Upper lobe of left lung (tissue), 6 donors: ENCODE data around the gene SVIL. TPM values are rescaled to one million over a fixed set of nuclear protein-coding genes. Genes with fewer than 3 reads are reported as not detected.

Experiments used
- ATAC-seq, 2 donors: fragments of 200-7000 bp; cut with Tn5 transposase; one replicate each; pipeline ENCODE4 v1.9.1; 2022; ENCODE audit warnings: mild to moderate bottlenecking in 2 of 2, moderate library complexity in 2 of 2; ENCODE audit not compliant: low FRiP score in 2 of 2
- DNase-seq, 2 donors: peaks; one replicate each; pipeline ENCODE4 v3.0.0-alpha.2; 2019 to 2020
- H3K27ac ChIP-seq, 4 donors: fragments of 200-600 bp; sonication (generic); one replicate each; pipeline ENCODE4 v1.5.1; 2016 to 2019
- H3K27me3 ChIP-seq, 4 donors: fragments of 200-600 bp; sonication (generic); one replicate each; pipeline ENCODE4 v1.5.1; 2017 to 2019
- H3K36me3 ChIP-seq, 4 donors: fragments of 200-600 bp; sonication (generic); one replicate each; pipeline ENCODE4 v1.5.1; 2016 to 2019
- H3K4me1 ChIP-seq, 4 donors: fragments of 200-600 bp; sonication (generic); one replicate each; pipeline ENCODE4 v1.5.1; 2018 to 2019
- H3K4me3 ChIP-seq, 4 donors: fragments of 200-600 bp; sonication (generic); one replicate each; pipeline ENCODE4 v1.5.1; 2017 to 2019; ENCODE audit warnings: mild to moderate bottlenecking in 2 of 4, moderate library complexity in 1 of 4
- H3K9me3 ChIP-seq, 4 donors: fragments of 200-600 bp; sonication (generic); one replicate each; pipeline ENCODE4 v1.5.1; 2018 to 2019
- CTCF ChIP-seq, 6 experiments: fragments of 450-650 bp in 4 of 6; fragments of 200-600 bp in 2 of 6; sonication (generic) in 2 of 6; IDR thresholded peaks; one replicate each; pipeline ENCODE4 v1.5.1; 2016 to 2019; ENCODE audit warnings: antibody characterized with exemption in 6 of 6
- EP300 ChIP-seq, 4 donors: sonication (generic); formaldehyde crosslinking; IDR thresholded peaks; one replicate each; pipeline ENCODE4 v1.5.1; 2017; ENCODE audit warnings: antibody characterized with exemption in 4 of 4, control low read depth in 2 of 4
- POLR2A ChIP-seq, 4 donors: fragments of 450-650 bp; IDR thresholded peaks; one replicate each; pipeline ENCODE4 v1.5.1; 2016 to 2017; ENCODE audit warnings: antibody characterized with exemption in 4 of 4, mild to moderate bottlenecking in 2 of 4
- POLR2AphosphoS5 ChIP-seq, 2 donors: sonication (generic); formaldehyde crosslinking; IDR thresholded peaks; one replicate each; pipeline ENCODE4 v1.5.1; 2017; ENCODE audit warnings: antibody characterized with exemption in 2 of 2
- WGBS, 2 donors: methylation state at CpG; one replicate each; pipeline ENCODE4 v1.1.5; 2017 to 2018; 5-methylcytosine and 5-hydroxymethylcytosine counted together
- small RNA-seq, 4 donors: library from RNA; depleted of rRNA; stranded (forward); fragments of <200 nt; gene quantifications; one replicate each; pipeline ENCODE3, GENCODE V24; 2016
- total RNA-seq, 6 donors: library from RNA; depleted of rRNA in 4 of 6; stranded (reverse); fragments of >200 nt in 4 of 6; gene quantifications; one replicate each; pipeline versions ENCODE4 v1.1.0 to v1.2.1, GENCODE V29; 2016 to 2021
- donor health status: DM: no; HTN: no; CAD: no; lungs with moderate emphysema.
- donor health status: DM: no; HTN: yes; CAD: no; lungs with severe emphysema.

SVIL gene
- total RNA-seq, 6 donors from 2014 or later: 65.5 to 137 (median 105) TPM

GRCh38 chr10:29409241-29410054, 225.3 kb downstream of the SVIL start:
- peak; percentile 72 to 94 for DNase-seq
- ATAC-seq: peak; percentile 95 to 97
- Histone ChIP-seq H3K27me3 (no peaks in the 10 kb centered on the region), H3K27ac (peak overlapping the region; percentile 89 to 97 (median 91)), H3K36me3 (no peaks in the 10 kb centered on the region), H3K4me1 (peaks cover 9 to 46% (median 19%) of the 10 kb centered on the region in 4 donors), H3K9me3 (no peaks in the 10 kb centered on the region), H3K4me3 (peak overlapping the region; percentile 63 to 88 (median 70))
- TF ChIP-seq POLR2AphosphoS5 (IDR thresholded peaks at IDR 0.05): peak; percentile 71 to 86
- no peak for TF ChIP-seq EP300 (IDR thresholded peaks at IDR 0.05)
- TF ChIP-seq CTCF (IDR thresholded peaks at IDR 0.05): peak in 1 of 6 experiments; percentile 26
- TF ChIP-seq POLR2A (IDR thresholded peaks at IDR 0.05): peak in 3 of 4 donors; percentile 75 to 87 (median 86)
- WGBS, 2 donors: 8 to 9% methylated on average over 35 to 54 of the region's 69 CpGs

- peak overlapping the region; percentile 63 to 88 (median 70) for H3K4me3 ChIP-seq
- DNase-seq: no peak
- 39 to 42% methylated on average over 2 of the region's 2 CpGs for WGBS, 2 donors
- no peaks in the 10 kb centered on the region for H3K9me3 ChIP-seq
- TF ChIP-seq POLR2A (IDR thresholded peaks at IDR 0.05) (no peak), CTCF (IDR thresholded peaks at IDR 0.05) (no peak), POLR2AphosphoS5 (IDR thresholded peaks at IDR 0.05) (no peak), EP300 (IDR thresholded peaks at IDR 0.05) (no peak)
- no peaks in the 10 kb centered on the region for H3K36me3 ChIP-seq
- H3K4me1 ChIP-seq: peaks cover 9 to 46% (median 15%) of the 10 kb centered on the region in 4 donors
- peak overlapping the region; percentile 89 to 97 (median 91) for H3K27ac ChIP-seq
- no peak for ATAC-seq
- H3K27me3 ChIP-seq: no peaks in the 10 kb centered on the region
These were observed 225.9 kb downstream of the SVIL start for GRCh38 chr10:29408847-29409240.

Small RNAs within 50 kb of the gene (small RNA-seq; reads per million reads assigned to genes)
- gene MIR604: 0 to 0.57 (median 0) reads per million in 4 donors
- gene MIR938: 0 reads per million in 4 donors
- gene RF00105: 0 reads per million in 4 donors
